Jurkat, Clone E6-1 (cell line): Measurements from ENCODE around the gene CDO1.
"Not testable (repeated sequence)": the region's sequence is repeated elsewhere in the genome, so short reads cannot be mapped to it uniquely, and the experiment has no call there.

Experiments
- DNase-seq: peaks from one replicate; pipeline ENCODE4 v3.0.0-alpha.2; 2011; ENCODE audit warnings: low read depth, low spot score
- H3K4me3 ChIP-seq: 2 replicates; pipeline ENCODE4 v1.5.1; 2011; ENCODE audit warnings: mild to moderate bottlenecking, low read length, control low read depth, moderate library complexity

CDO1 gene

DNA sequence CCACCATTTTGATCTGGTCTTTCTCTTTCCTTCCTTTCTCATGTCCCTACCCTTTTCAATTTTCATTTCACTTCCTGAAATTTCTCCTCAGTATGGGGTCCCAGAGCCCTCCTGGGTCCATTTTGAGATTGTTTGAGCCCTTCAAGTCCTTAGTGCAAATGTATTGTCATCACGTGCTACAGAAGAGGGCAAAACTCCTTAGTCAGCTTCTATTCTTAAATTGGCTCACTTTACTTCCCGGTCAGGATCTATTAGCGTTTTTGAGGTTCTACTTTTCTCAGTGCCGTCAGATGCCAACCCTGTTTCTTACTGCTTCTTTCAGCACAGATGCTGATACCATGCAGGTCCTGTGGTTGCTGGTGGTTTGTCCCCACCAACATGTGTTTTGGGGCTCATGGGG is 19.0 kb upstream of the CDO1 start:
- H3K4me3 ChIP-seq = no peak overlapping the region
- no peak for DNase-seq

DNA sequence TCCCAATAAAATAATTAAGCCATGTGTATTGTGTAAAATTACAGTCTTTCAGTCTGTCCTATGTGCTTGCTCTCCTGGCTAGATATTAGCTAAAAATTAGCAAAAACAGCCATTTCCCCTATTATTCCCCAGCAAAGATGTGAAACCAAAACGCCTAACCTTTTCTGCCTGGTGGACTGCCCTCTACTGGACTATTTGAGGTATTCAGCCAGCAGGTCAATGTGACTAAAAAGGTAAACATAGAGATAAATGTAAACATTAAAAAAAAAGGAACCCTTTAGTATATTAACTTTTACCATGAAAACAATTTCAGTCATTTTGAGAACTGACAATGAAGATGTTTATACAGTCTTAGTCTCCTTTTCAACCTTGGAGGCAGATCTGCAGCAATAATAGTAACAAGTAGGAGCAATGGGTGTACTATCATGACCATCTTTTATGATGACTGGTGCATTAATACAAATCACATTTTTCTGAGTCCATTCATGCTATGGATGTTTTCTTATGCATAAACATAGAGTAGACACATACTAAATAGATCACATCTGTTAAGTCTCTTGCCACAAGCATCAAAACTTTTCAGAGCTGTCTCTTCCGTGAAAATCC is 14.8 kb upstream of the CDO1 start:
- no peak for DNase-seq
- no peak overlapping the region for H3K4me3 ChIP-seq

DNA sequence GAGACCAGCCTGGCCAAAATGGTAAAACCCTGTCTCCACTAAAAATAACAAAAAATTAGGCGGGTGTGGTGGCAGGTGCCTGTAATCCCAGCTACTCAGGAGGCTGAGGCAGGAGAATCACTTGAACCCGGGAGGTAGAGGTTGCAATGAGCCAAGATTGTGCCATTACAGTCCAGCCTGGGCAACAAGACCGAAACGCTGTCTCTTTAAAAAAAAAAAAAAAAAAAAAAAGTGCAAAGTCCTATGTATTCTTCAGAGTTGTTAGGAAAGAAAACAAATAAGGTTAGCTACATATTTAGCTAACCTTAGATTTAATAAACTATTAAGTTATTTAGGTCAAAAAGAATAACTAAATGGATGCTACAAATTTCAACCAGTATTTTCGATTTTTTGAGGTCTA is 13.5 kb upstream of the CDO1 start:
- no peak for DNase-seq
- no peak overlapping the region for H3K4me3 ChIP-seq

DNA sequence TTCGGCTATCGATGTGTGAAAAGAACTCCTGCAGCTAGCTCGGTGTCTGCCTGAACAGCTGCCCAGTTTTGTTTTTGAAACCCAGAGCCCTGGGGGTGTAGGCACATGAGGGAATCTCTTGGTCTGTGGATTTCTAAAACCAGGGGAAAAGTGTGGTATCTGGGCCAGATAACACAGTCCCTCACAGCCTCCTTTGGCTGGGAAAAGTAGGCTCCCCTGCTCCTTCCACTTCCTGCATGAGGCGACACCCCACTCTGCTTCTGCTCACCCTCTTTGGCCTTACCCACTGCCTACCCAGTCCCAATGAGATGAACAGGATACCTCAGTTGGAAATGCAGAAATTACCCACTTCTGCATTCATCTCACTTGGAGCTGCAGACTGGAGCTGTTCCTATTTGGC is 9.5 kb upstream of the CDO1 start:
- DNase-seq = no peak
- H3K4me3 ChIP-seq = no peak overlapping the region

DNA sequence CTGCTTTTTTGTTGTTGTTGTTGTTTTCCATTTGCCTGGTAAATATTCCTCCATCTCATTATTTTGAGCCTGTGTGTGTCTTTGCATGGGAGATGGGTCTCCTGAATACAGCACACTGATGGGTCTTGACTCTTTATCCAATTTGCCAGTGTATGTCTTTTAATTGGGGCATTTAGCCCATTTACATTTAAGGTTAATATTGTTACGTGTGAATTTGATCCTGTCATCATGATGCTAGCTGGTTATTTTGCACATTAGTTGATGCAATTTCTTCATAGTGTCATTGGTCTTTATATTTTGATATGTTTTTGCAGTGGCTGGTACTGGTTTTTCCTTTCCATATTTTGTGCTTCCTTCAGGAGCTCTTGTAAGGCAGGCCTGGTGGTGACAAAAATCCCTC is 8.5 kb upstream of the CDO1 start:
- H3K4me3 ChIP-seq, DNase-seq: not testable (repeated sequence)

DNA sequence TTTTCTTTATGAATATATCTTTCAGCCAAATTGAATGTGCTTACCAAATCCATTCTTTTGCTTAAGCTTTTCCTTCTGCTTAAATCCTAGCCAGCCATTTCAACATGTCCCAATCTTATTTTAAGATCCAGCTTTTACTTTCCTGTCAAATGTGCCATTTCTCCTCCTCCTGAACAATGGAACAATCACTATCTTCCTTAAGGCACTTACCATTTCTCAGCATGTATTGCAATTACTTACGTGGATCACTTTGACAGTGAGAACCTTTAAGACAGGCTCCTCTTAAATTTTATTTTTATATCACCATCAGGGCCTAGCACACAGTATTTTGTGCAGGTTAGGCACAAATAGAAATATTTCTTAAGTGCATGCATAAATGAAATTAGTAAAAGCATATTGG is 4.4 kb upstream of the CDO1 start:
- DNase-seq = no peak
- H3K4me3 ChIP-seq = no peak overlapping the region

DNA sequence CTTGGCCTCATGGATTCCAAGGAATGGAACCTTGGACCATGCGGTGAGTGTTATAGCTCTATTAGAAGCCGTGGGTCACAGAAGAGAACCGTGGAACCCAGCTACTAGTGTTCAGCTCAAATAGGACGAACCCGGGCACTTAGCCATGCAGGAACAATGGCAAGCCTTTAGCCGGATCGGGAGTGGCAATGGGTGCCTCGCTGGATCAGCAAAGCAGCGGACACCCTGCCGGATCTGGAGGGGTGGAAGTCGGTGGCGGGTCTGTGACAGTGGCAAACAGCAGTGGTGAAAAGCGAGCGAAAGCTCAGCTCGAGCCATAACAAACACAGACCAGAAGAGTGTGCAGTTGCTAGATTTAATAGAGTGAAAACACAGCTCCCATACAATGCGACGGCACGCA is 2.4 kb upstream of the CDO1 start:
- no peak overlapping the region for H3K4me3 ChIP-seq

DNA sequence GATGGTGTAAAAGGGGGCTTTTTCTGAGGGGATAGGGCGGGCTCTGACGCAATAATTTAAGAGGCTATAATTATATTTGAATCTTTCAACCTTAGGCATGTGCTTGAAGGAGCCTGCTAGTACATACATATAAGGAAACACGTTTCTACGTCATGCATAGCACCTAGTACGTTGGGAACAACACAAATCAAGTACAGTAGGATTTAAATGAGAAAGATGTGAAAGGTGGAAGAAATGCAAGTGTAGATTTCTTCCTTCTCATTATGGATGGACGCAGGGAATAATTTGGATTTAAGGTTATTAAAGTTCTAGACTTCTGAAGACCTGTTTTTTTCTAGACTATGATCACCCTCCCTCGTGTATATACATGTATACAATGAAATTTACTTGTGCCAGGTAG is 927 bp upstream of the CDO1 start:
- H3K4me3 ChIP-seq = no peak overlapping the region
- no peak for DNase-seq

More for the DNA sequence above, 2.4 kb upstream of the CDO1 start:
- no peak for DNase-seq

DNA sequence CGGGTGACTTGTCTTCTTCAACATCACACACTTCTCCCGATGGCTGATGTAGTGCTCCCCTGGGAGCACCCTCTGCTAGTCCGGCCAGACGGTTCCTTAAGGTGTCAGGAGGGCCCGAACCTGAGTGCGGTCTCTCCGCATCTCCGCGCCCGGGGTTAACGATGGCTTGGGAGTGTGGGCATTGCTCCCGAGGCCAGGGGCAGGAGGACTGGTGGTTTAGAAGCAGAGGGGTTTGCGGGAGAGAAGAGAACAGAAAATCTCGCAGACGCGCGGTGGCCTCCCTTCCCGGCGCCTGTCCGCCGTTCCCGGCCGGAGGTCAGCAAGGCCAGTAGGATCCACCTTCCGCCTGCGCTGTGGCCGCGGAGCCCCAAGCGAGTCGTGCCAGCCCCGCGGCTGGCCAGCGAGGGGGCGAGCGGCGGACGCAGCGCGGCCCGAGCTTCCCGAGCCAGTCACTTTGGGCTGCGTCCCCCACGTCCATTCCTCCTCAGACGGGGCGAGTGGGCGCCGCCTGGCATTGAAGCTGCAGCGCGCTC is 700 bp downstream of the CDO1 start:
- no peak overlapping the region for H3K4me3 ChIP-seq
- no peak for DNase-seq

DNA sequence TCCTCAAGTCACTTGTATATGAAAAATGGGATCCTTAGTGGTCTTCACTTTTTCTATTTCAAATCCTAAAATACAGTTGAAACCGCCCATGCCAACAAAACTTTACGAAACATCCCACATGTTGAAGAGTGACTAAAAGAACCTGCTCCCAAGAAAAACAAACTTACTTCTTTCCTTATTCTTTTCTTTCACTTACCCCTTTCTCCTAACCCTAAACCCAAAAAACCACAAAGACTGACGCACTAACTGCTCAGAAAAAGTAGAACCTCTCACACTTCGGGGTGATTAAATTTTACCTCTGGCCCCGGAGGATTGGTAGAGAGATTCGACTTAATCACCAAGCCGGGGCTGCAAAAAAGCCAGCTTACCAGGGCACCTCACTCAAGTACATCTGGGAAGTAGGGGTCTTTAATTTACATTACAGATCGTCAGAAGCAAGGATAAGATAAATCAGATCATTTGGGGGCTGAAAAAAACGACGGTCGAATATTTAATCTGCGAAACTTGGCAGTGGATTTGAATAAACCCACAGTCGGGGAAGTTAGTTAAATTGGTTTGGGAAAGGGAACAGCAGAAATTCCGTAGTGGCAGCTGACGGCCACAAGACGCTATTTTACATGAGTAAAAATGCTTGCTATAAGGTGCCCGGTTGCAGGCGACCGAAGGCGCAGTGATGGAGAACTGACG is 1.3 kb downstream of the CDO1 start:
- no peak overlapping the region for H3K4me3 ChIP-seq
- no peak for DNase-seq

DNA sequence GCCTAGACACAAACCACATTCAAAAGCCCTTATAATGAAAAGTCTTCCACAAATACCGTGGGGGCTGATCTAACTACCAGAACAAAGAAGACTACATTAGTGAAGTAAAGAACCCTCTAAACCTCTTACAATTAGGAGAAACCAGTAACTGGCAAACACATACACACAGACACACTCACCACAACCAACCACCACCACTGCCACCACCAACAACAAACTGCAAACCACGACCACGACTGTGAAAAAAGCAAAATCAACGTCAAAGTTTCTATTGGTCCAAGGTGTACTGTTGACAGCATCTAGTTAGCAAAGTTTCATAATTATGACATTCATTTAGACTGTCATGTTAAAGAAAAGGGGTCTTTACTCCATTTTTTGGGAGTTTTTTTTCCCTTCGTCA is 2.7 kb downstream of the CDO1 start:
- H3K4me3 ChIP-seq = no peak overlapping the region
- peak; percentile 29 for DNase-seq

DNA sequence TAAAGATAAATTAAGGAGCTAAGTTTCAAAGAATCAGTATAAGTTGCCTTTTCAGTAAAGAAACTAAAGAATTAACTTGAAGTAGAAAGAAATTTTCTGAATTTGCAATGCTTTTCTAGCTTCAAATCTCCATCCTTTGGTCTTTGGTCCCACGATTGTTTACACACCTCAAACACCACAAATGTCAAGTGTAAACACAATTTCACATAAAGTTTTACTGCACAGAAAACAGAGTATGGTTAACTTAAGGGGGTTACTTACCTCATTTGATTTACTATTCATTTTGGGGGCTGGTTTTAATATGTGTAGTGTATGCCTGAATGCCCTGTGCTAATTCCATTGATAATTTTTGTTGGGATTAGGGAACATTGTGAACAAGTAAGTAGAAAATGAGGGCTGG is 4.1 kb downstream of the CDO1 start:
- no peak for DNase-seq

DNA sequence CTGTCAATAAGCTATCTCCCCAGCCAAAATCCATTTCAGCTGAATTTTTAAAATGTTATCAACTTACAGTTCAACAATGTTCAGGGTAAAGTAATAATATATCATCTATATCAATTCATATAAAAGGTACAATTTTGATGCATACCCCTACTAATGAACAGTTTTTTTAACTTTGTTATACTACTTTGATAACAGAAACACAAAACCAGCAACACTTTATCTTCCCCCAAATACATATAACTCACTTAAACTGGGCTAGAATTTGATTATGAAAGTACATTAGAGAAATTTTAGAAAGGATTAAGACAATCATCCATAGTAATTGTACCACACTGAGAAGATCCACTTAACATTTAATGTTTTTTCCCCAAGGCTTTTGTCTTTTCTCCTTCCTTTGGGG is 5.1 kb downstream of the CDO1 start:
- no peak for DNase-seq
- no peak overlapping the region for H3K4me3 ChIP-seq

More for the DNA sequence above, 4.1 kb downstream of the CDO1 start:
- H3K4me3 ChIP-seq = no peak overlapping the region

DNA sequence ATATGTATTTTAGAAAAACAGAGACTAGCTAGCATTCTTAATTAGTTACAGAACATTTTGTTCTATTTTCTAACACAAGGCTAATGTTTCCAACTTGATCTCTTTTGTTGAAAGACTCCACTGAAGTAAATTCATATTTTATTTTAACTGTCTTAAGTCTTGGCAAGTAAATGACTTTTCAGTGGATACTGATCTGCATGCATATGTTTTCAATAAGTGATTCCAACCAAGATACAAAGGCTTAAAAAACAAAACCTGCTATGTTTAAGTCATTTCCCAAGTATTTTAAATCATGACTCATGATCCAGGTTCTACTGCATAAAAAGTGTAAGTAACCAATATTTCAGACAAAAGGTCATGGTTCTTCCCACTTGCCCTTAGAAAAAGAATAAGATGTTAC is 5.7 kb downstream of the CDO1 start:
- DNase-seq = no peak
- H3K4me3 ChIP-seq = no peak overlapping the region

DNA sequence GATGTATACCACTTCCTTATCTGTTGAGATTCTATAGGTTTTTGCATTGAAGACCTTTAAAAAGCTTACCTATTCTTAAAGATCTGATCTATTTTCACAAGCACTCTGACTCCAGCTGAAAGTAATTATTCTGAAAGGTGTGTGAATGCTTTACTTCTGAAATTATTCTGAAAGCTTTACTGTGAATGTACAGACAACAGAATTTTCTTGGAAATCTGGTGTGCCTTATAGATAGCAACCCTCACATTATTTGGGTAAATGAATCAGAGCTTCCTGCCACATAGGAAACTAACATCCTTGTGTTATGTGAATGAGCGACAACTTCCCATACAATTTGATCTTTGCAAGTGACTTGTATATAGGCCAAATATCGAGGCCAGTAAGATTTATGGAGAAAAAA is 6.5 kb downstream of the CDO1 start:
- H3K4me3 ChIP-seq = no peak overlapping the region
- no peak for DNase-seq

DNA sequence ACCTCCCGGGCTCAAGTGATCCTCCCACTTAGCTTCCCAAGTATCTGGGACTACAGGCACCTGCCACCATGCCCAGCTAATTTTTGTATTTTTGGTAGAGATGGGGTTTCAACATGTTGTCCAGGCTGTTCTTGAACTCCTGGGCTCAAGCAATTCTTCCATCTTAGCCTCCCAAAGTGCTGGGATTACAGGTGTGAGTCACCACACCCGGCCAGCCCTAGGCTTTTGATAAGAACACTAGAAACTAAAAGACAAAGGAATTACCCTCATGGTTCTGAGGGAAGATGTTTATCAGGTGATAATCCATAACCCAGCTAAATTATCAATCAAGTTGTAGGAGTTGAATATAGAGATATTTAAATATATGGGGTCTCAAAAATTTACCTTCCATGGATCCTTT is 8.4 kb downstream of the CDO1 start:
- not testable (repeated sequence) for H3K4me3 ChIP-seq, DNase-seq

DNA sequence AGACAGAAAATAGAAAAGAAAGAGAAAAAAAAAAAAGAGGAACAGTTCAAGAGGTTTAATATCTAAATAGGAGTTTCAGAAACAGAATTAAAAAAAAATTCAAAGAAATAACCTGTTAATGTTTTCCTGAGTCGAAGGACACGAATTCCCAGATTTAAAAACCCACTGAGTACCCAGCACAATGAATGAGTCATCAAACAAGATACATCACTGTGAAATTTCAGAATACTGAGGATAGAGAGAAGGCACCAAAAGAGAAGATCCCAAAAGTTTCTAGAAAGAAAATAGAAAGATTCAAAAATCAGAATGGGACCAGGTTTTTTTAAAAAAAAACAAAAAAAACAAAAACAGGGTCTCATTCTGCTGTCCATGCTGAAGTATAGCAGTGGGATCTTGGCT is 8.8 kb downstream of the CDO1 start:
- H3K4me3 ChIP-seq = no peak overlapping the region
- DNase-seq = no peak

DNA sequence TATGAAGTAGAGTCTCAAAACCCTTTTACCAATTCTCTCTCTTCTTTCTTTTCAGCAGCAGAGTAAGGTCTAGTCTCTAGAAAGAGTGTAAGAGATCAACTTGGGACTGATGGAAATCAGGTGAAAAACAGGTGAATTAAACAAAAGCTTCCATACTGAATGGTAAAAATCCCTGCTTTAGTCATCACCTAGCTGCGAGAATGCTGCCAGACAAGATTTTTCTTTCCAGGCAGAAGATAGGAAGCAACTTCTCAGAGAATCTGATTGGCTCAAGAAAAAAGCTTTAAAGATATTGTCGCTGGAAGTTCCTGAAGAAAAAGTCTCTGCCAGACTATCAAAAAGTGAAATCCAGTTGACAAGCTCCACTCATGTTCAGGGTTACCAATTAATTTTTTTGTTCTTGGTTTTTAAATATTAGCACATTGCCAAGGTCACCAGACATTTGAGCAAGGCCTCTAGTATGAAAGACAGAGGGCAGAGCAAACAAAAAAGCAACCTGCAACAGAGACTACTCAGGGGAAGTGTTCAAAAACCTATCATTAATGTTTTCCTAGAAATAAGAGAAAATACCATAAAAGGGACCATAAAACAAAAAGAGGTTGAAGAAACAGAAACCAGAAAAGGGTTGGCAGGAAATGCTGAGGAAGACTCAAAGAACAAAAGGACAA is 9.3 kb downstream of the CDO1 start:
- DNase-seq = no peak
- H3K4me3 ChIP-seq = no peak overlapping the region

DNA sequence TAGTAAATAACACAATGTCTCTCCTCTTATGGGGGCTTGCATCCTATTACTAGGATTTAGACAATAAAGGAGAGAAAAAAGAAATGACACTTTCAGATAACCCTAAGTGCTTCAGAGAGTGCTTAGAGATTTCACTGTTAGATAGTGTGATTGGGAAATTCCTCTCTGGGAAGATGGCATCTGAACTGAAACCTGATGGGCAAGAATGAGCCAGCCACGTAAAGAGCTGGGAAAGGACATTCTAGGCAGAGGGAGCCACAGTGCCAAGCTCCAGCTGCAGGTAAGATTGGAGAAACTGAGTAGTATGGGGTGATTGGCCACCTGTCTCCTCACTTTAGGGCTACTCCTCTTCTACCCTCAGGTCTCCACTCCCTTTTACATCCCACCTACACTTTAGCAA is 14.5 kb downstream of the CDO1 start:
- no peak overlapping the region for H3K4me3 ChIP-seq
- DNase-seq = no peak

DNA sequence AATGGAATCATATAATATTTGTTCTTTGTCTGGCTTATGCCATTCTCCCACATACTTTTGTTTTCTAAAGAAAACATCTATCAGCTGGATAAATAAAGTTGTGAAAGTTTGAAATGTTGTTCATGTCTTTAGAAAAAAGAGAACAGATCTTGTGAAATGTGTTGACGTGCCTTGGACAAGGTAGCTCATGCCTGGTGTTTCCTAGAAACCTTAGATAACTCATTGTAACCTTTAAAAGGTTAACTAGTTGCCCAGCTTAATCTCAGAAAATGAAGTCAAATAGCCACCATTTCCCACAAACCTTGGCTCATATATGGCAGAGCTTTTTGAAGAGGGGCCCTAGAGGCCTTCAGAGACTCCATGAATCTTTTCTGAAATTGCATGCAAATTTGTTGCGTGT is 15.3 kb downstream of the CDO1 start:
- DNase-seq = no peak
- no peak overlapping the region for H3K4me3 ChIP-seq

DNA sequence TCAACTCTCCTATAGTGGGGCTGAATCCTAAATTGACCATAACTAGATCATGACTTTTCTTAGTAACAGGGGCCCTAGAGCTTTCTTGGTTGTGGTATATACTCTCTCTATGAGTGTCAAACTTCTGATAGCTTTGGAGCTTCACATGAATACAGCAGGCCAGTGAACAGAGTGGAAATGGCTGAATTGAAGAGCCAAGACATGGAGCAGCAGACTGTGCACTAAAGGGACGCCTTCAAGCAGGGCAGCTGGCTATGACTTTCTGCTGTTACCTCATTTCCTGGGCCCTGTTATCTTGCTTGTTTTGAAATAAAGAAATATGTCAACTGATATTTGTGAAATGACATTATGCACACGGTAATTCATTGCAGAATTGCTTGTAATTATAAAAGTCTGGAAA is 16.4 kb downstream of the CDO1 start:
- H3K4me3 ChIP-seq = no peak overlapping the region
- no peak for DNase-seq
